8988T (cell line): Measurements from ENCODE around the gene OR7C2.
"Not testable (repeated sequence)": the region's sequence is repeated elsewhere in the genome, so short reads cannot be mapped to it uniquely, and the experiment has no call there.

ENCODE experiments used
- DNase-seq: peaks from one replicate; pipeline ENCODE4 v3.0.0; 2011

Gene OR7C2

GRCh38 chr19:14941189-14941588, at the start of gene OR7C2:
OR7C2 (plus strand) TSS chr19:14941489; CDS start chr19:14941489, 0 bp downstream.
- DNase-seq = no peak

GRCh38 chr19:14901675-14902260, 39.5 kb upstream of the OR7C2 start:
- no peak for DNase-seq

- no peak for DNase-seq
Observed at GRCh38 chr19:14906711-14907110, 34.6 kb upstream of the OR7C2 start.

- no peak for DNase-seq
Observed at GRCh38 chr19:14915116-14915515, 26.2 kb upstream of the OR7C2 start.

- no peak for DNase-seq
Observed at GRCh38 chr19:14916848-14917247, 24.4 kb upstream of the OR7C2 start.

GRCh38 chr19:14933506-14933905, 7.8 kb upstream of the OR7C2 start:
- DNase-seq = no peak

- DNase-seq = no peak
Observed at GRCh38 chr19:14940266-14940665, 1.0 kb upstream of the OR7C2 start.

GRCh38 chr19:14943601-14944000, 2.3 kb downstream of the OR7C2 start:
- DNase-seq = no peak

- DNase-seq = no peak
Observed at GRCh38 chr19:14944456-14944855, 3.2 kb downstream of the OR7C2 start.

- DNase-seq = not testable (repeated sequence)
Observed at GRCh38 chr19:14949413-14949812, 8.1 kb downstream of the OR7C2 start.

- no peak for DNase-seq
Observed at GRCh38 chr19:14949876-14950275, 8.6 kb downstream of the OR7C2 start.

GRCh38 chr19:14950421-14950820, 9.1 kb downstream of the OR7C2 start:
- DNase-seq = no peak

- DNase-seq = no peak
Observed at GRCh38 chr19:14952767-14953166, 11.5 kb downstream of the OR7C2 start.

GRCh38 chr19:14954071-14954655, 12.9 kb downstream of the OR7C2 start:
- no peak for DNase-seq

- no peak for DNase-seq
Observed at GRCh38 chr19:14957464-14957863, 16.2 kb downstream of the OR7C2 start.

- DNase-seq = no peak
Observed at GRCh38 chr19:14959263-14959662, 18.0 kb downstream of the OR7C2 start.

GRCh38 chr19:14961956-14962685, 20.8 kb downstream of the OR7C2 start:
- DNase-seq = no peak

GRCh38 chr19:14968247-14968646, 27.0 kb downstream of the OR7C2 start:
- DNase-seq = no peak

GRCh38 chr19:14971474-14971873, 30.2 kb downstream of the OR7C2 start:
- DNase-seq = no peak

GRCh38 chr19:14972676-14973075, 31.4 kb downstream of the OR7C2 start:
- DNase-seq = no peak

GRCh38 chr19:14974488-14974887, 33.2 kb downstream of the OR7C2 start:
- no peak for DNase-seq

- DNase-seq = no peak
Observed at GRCh38 chr19:14977128-14977527, 35.8 kb downstream of the OR7C2 start.

GRCh38 chr19:14978161-14978776, 37.0 kb downstream of the OR7C2 start:
- DNase-seq = no peak
